GM12878 (cell line): ENCODE measurements around the gene LATS2. TPM values are rescaled to one million over a fixed set of nuclear protein-coding genes. Genes with fewer than 3 reads are reported as not detected.

Experiments
- ATAC-seq: fragments of 200-7000 bp; cut with Tn5 transposase; 3 replicates; pipeline ENCODE4 v1.9.1; 2020; ENCODE audit warnings: mild to moderate bottlenecking, moderate library complexity
- BruUV-seq: library from RNA; stranded (reverse); fragments of 400-500 nt; replicated peaks from 2 replicates; lab custom pipeline; 2021; lab: Mats Ljungman, UMichigan
- CTCF ChIA-PET: fragments of 300-600 bp; sonication (Branson Sonifier 250); formaldehyde crosslinking; extraction: SDS; loops from one replicate; lab custom pipeline; 2021; ENCODE audit warnings: inconsistent platforms; lab: Yijun Ruan, JAX
- POLR2A ChIA-PET: fragments of 350-600 bp; formaldehyde crosslinking; extraction: SDS; loops from one replicate; lab custom pipeline; 2021; ENCODE audit warnings: inconsistent platforms; lab: Charles Lee
- RAD21 ChIA-PET: fragments of 300-600 bp; sonication (Branson Sonifier 250); formaldehyde crosslinking; loops from one replicate; lab custom pipeline; 2023; ENCODE audit warnings: antibody characterized with exemption; ENCODE audit not compliant: unreplicated experiment; lab: Charles Lee
- SMC1A ChIA-PET: fragments of 300-600 bp; sonication (Branson Sonifier 250); formaldehyde crosslinking; loops from one replicate; lab custom pipeline; 2023; ENCODE audit not compliant: unreplicated experiment, uncharacterized antibody; lab: Charles Lee
- DNase-seq: peaks from one replicate; pipeline ENCODE4 v3.0.0-alpha.2; 2011; ENCODE audit warnings: low read depth, low spot score
- FAIRE-seq: peaks from 3 replicates; lab custom pipeline; 2011; peaks lifted over from hg19 to GRCh38; lab: Jason Lieb, UNC
- H2AFZ ChIP-seq: 2 replicates; pipeline ENCODE4 v1.6.0; 2011; ENCODE audit warnings: low read depth, low read length, control low read depth; ENCODE audit not compliant: control insufficient read depth
- H3K27ac ChIP-seq: 2 replicates; pipeline ENCODE4 v1.5.1; 2011; ENCODE audit warnings: control low read depth; ENCODE audit not compliant: control insufficient read depth, insufficient read depth
- H3K27me3 ChIP-seq, 2 experiments: replicated peaks in 1 of 2; 2 replicates each; pipeline versions ENCODE4 v1.6.0 to v1.6.1; 2011; ENCODE audit warnings: low read length in 1 of 2; ENCODE audit not compliant: control insufficient read depth in 2 of 2, insufficient read depth in 2 of 2
- H3K36me3 ChIP-seq, 2 experiments: 2 replicates each; pipeline ENCODE4 v1.5.1; 2011; ENCODE audit warnings: low read length in 1 of 2; ENCODE audit not compliant: control insufficient read depth in 2 of 2, insufficient read depth in 2 of 2
- H3K4me1 ChIP-seq: 2 replicates; pipeline ENCODE4 v1.6.1; 2011; ENCODE audit warnings: mild to moderate bottlenecking, low read length, moderate library complexity, mixed read lengths; ENCODE audit not compliant: control insufficient read depth, insufficient read depth
- H3K4me2 ChIP-seq: 2 replicates; pipeline ENCODE4 v1.6.0; 2011; ENCODE audit warnings: control low read depth; ENCODE audit not compliant: control insufficient read depth, insufficient read depth
- H3K4me3 ChIP-seq: fragments of 200-600 bp; sonication (generic); 2 replicates; pipeline ENCODE4 v1.5.1; 2016
- H3K79me2 ChIP-seq: 2 replicates; pipeline ENCODE4 v1.6.0; 2011; ENCODE audit warnings: low read length; ENCODE audit not compliant: control insufficient read depth, insufficient read depth
- H3K9ac ChIP-seq: 2 replicates; pipeline ENCODE4 v1.8.0; 2011; ENCODE audit warnings: low read length, control low read depth, mixed read lengths; ENCODE audit not compliant: control insufficient read depth, insufficient read depth
- H3K9me3 ChIP-seq: replicated peaks from 3 replicates; pipeline ENCODE4 v1.5.1; 2011; ENCODE audit warnings: mild to moderate bottlenecking, low read length; ENCODE audit not compliant: control insufficient read depth, insufficient read depth
- H4K20me1 ChIP-seq: 2 replicates; pipeline ENCODE4 v1.6.0; 2011; ENCODE audit not compliant: control insufficient read depth, insufficient read depth
- CREB1 ChIP-seq: IDR thresholded peaks from 2 replicates; pipeline ENCODE4 v1.6.1; 2012; ENCODE audit warnings: low read depth, mild to moderate bottlenecking, inconsistent platforms
- ELK1 ChIP-seq: IDR thresholded peaks from 2 replicates; pipeline ENCODE4 v1.6.1; 2012; ENCODE audit warnings: low read depth, low read length, improper control_type of control experiment
- ESRRA ChIP-seq: IDR thresholded peaks from 2 replicates; pipeline ENCODE4 v1.6.1; 2012; ENCODE audit warnings: mild to moderate bottlenecking, low read length, improper control_type of control experiment
- IKZF1 ChIP-seq: fragments of 450-650 bp; conservative IDR thresholded peaks from 2 replicates; pipeline ENCODE4 v1.6.1; 2017; ENCODE audit warnings: antibody characterized with exemption, mild to moderate bottlenecking
- KLF5 ChIP-seq: fragments of 450-650 bp; IDR thresholded peaks from 2 replicates; pipeline ENCODE4 v1.6.1; 2014; ENCODE audit warnings: mild to moderate bottlenecking; ENCODE audit not compliant: partially characterized antibody
- NFYA ChIP-seq: IDR thresholded peaks from 2 replicates; pipeline ENCODE4 v1.6.1; 2011; ENCODE audit warnings: low read depth, mild to moderate bottlenecking, low read length, improper control_type of control experiment, borderline replicate concordance
- POU2F2 ChIP-seq: IDR thresholded peaks from 3 replicates; pipeline ENCODE4 v1.6.1; 2011; ENCODE audit warnings: low read depth, mild to moderate bottlenecking, low read length, borderline replicate concordance
- RB1 ChIP-seq: fragments of 450-650 bp; formaldehyde crosslinking; IDR thresholded peaks from 2 replicates; pipeline ENCODE4 v1.6.1; 2017; ENCODE audit warnings: mild to moderate bottlenecking, borderline replicate concordance
- SIX5 ChIP-seq: IDR thresholded peaks from 2 replicates; pipeline ENCODE4 v1.6.1; 2011; ENCODE audit warnings: mild to moderate bottlenecking, low read depth, low read length, moderate library complexity; ENCODE audit not compliant: severe bottlenecking
- SMAD5 ChIP-seq: IDR thresholded peaks from 2 replicates; pipeline ENCODE4 v1.6.1; 2016; ENCODE audit warnings: antibody characterized with exemption, low read depth
- SP1 ChIP-seq: IDR thresholded peaks from one replicate; pipeline ENCODE4 v1.6.1; 2011; ENCODE audit warnings: low read depth, low read length
- YBX1 ChIP-seq: fragments of 450-650 bp; IDR thresholded peaks from 2 replicates; pipeline ENCODE4 v1.6.1; 2016; ENCODE audit warnings: antibody characterized with exemption
- ZBTB11 ChIP-seq: fragments of 450-650 bp; formaldehyde crosslinking; IDR thresholded peaks from 2 replicates; pipeline ENCODE4 v1.5.0; 2022; ENCODE audit warnings: mild to moderate bottlenecking, missing genetic modification characterization
- WGBS: methylation state at CpG from one replicate; pipeline ENCODE4 v1.1.6; 2016; ENCODE audit warnings: low lambda C conversion rate; ENCODE audit not compliant: insufficient replicate concordance, insufficient coverage; ENCODE audit errors: missing lambda C conversion rate; 5-methylcytosine and 5-hydroxymethylcytosine counted together
- in situ Hi-C: fragments of 300-500 bp; cut with MboI; formaldehyde crosslinking; loops from 9 replicates; pipeline ENCODE4 v1.14.3; 2018; ENCODE audit warnings: mixed read lengths
- intact Hi-C: fragments of 100-400 bp; cut with micrococcal nuclease; formaldehyde crosslinking; loops from one replicate; pipeline ENCODE4 v1.14.2; 2022; ENCODE audit not compliant: unreplicated experiment
- polyA plus RNA-seq, 11 experiments: library from polyadenylated mRNA; depleted of rRNA in 4 of 11; unstranded in 6 of 11; stranded (reverse) in 5 of 11; fragments of >200 nt; fragmentation: Nextera tagmentation in 4 of 11; fragmentation: Illumina TruSeq in 1 of 11; extraction: Ambion mirVana in 4 of 11; extraction: Trizol in 1 of 11; gene quantifications; 1 replicate in 1 of 11; 2 replicates in 10 of 11; pipeline versions ENCODE4 v1.2.1 to v1.2.3, GENCODE V29; 2011 to 2016; ENCODE audit warnings: inconsistent platforms in 2 of 11, missing spikeins in 2 of 11, low read depth in 1 of 11
- total RNA-seq, 4 experiments: library from RNA; depleted of rRNA in 3 of 4; stranded (reverse); fragments of >200 nt in 3 of 4; fragmentation: Illumina TruSeq in 1 of 4; extraction: Trizol in 1 of 4; gene quantifications; 2 replicates each; pipeline versions ENCODE4 v1.2.1 to v1.2.3, GENCODE V29; 2013 to 2021

The LATS2 gene
- total and polyA plus RNA-seq, 10 of the 15 experiments (the other 5 are each of a cell fraction or from before 2014, with no cell fraction given), result 0.90 to 7.8 (median 2.0) TPM

GRCh38 chr13:21065686-21066085 is 4.3 kb upstream of the LATS2 start:
- 100% methylated on average over 2 of the region's 2 CpGs for WGBS
- Histone ChIP-seq H3K36me3 (no peaks in the 10 kb centered on the region), H3K27me3 (no peaks in the 10 kb centered on the region), H3K9ac (no peak overlapping the region), H4K20me1 (no peaks in the 10 kb centered on the region), H2AFZ (no peak overlapping the region), H3K27ac (no peak overlapping the region), H3K4me2 (no peak overlapping the region), H3K9me3 (no peaks in the 10 kb centered on the region), H3K79me2 (no peaks in the 10 kb centered on the region), H3K4me1 (peaks cover 4% of the 10 kb centered on the region), H3K4me3 (no peak overlapping the region)
- in situ Hi-C loops, result no loop called here
- RAD21 ChIA-PET, result no interaction called here
- FAIRE-seq (no peak), ATAC-seq (no peak), DNase-seq (no peak)
- TF ChIP-seq ESRRA (no peak), SIX5 (no peak), ELK1 (no peak), RB1 (no peak), ZBTB11 (no peak), CREB1 (no peak), KLF5 (no peak), SMAD5 (no peak), POU2F2 (no peak), YBX1 (no peak), IKZF1 (no peak), NFYA (no peak), SP1 (no peak)
- intact Hi-C loops, result no loop called here
- BruUV-seq, result no TSS peak
- SMC1A ChIA-PET, result no interaction called here
- POLR2A ChIA-PET, result no interaction called here
- CTCF ChIA-PET, result no interaction called here
